GM21447 (cell line): ENCODE data around the gene GPR176.

Experiments used
- ATAC-seq: cut with Tn5 transposase; IDR thresholded peaks from one replicate; pipeline ENCODE4 v1.9.1; 2021; ENCODE audit not compliant: unreplicated experiment

GPR176 gene

GRCh38 chr15:39892418-39892817 lies 27.6 kb downstream of the GPR176 start:
- ATAC-seq: no peak

- no peak for ATAC-seq
These were observed 29.4 kb downstream of the GPR176 start for GRCh38 chr15:39890621-39891020.

GRCh38 chr15:39889601-39890000 lies 30.5 kb downstream of the GPR176 start:
- ATAC-seq: no peak

- ATAC-seq: no peak
These were observed 31.3 kb downstream of the GPR176 start for GRCh38 chr15:39888809-39889208.

GRCh38 chr15:39888243-39888642 lies 31.8 kb downstream of the GPR176 start:
- no peak for ATAC-seq

GRCh38 chr15:39887832-39888231 lies 32.2 kb downstream of the GPR176 start:
- no peak for ATAC-seq

- no peak for ATAC-seq
These were observed 32.9 kb downstream of the GPR176 start for GRCh38 chr15:39887211-39887610.

GRCh38 chr15:39886418-39886817 lies 33.6 kb downstream of the GPR176 start:
- ATAC-seq: no peak

GRCh38 chr15:39885099-39885777 lies 34.8 kb downstream of the GPR176 start:
- ATAC-seq: no peak

GRCh38 chr15:39884351-39884750 lies 35.7 kb downstream of the GPR176 start:
- ATAC-seq: no peak

GRCh38 chr15:39882602-39883001 lies 37.5 kb downstream of the GPR176 start:
- ATAC-seq: no peak

GRCh38 chr15:39881790-39882189 lies 38.3 kb downstream of the GPR176 start:
- ATAC-seq: no peak

GRCh38 chr15:39880718-39881387 lies 39.2 kb downstream of the GPR176 start:
- ATAC-seq: no peak

GRCh38 chr15:39878406-39878785 lies 41.7 kb downstream of the GPR176 start:
- ATAC-seq: no peak

- no peak for ATAC-seq
These were observed 45.0 kb downstream of the GPR176 start for GRCh38 chr15:39874890-39875549.

- ATAC-seq: no peak
These were observed 46.1 kb downstream of the GPR176 start for GRCh38 chr15:39873978-39874377.

- ATAC-seq: no peak
These were observed 49.5 kb downstream of the GPR176 start for GRCh38 chr15:39870537-39870936.

- ATAC-seq: no peak
These were observed 50.1 kb downstream of the GPR176 start for GRCh38 chr15:39869858-39870515.

GRCh38 chr15:39869254-39869653 lies 50.8 kb downstream of the GPR176 start:
- ATAC-seq: no peak

GRCh38 chr15:39868396-39868795 lies 51.7 kb downstream of the GPR176 start:
- ATAC-seq: no peak

- ATAC-seq: no peak
These were observed 56.0 kb downstream of the GPR176 start for GRCh38 chr15:39864116-39864515.

- no peak for ATAC-seq
These were observed 59.2 kb downstream of the GPR176 start for GRCh38 chr15:39860871-39861270.
